GM19043 (cell line): ENCODE measurements around the gene IGSF21.

Experiments
- ATAC-seq: cut with Tn5 transposase; IDR thresholded peaks from one replicate; pipeline ENCODE4 v1.9.1; 2021; ENCODE audit warnings: low read depth; ENCODE audit not compliant: unreplicated experiment

Gene IGSF21

DNA sequence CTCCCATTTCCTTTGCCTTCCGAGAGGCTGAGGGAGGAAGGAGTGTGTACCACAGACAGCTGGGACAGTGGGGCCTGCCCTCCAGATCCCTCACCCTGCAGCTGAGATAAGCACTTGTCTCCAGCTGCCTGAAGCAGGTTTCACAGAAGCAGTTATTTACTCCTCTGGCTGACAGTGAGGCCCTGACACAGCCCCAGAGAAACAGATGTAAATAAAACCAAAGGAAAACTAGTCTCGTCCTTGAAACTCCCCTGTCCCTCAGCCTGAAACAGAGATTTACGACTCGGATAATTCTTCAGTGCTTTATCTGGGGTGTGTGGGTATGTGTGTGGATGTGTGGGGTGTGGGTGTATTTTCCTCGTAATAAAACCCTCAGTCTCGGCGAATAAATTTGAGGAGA is 181.1 kb downstream of the IGSF21 start:
- no peak for ATAC-seq

DNA sequence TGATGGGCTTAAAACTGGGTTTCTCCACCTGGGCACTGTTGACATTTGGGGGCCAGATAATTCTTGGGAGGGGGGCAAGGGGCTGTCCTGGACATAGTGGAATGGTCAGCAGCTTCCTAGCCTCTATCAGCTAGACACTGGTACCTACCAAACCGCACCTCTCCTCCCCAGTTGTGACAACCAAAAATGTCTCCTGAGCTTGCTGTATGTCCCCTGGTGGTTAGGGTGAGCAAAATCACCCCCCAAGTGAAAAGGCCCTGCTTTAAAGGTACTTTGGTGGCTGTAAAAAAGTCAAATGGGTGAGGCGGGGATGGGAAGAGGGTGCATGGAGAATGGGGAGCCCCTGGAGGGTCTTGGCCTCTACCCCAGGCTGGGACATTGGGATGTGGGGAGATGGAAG is 182.0 kb downstream of the IGSF21 start:
- no peak for ATAC-seq

DNA sequence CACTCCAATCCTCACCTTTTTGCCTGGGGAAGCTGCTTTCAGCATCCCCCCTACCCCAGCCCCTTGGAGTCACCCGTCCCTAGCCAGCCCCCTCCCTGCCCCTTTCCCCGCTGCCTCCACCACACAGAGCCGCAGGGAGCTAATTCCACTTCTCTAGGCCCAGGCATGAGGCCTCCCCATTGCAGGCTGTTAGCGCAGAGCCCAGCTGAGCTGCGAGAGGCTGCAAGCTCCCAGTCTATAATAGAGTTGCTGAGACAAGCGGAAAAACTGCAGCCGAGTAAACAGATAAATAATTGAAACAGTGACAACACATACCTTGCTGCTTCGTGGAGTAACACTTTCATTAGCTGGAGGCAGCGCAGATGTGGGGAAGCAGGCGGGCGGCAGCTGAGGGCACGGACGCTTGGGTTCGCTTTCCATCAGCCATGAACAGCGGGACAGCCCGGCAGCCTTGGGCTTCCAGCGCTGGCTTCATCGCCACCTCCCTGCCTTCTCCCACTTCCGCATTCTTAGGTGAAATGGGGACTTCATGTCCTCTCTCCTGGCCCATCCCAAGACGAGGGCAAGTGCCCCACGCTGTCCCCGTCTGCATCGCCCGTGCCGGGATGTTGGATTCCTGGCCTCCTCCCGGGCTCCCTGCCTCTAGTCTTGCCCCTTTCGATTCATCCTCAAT is 183.3 kb downstream of the IGSF21 start:
- ATAC-seq: no peak

DNA sequence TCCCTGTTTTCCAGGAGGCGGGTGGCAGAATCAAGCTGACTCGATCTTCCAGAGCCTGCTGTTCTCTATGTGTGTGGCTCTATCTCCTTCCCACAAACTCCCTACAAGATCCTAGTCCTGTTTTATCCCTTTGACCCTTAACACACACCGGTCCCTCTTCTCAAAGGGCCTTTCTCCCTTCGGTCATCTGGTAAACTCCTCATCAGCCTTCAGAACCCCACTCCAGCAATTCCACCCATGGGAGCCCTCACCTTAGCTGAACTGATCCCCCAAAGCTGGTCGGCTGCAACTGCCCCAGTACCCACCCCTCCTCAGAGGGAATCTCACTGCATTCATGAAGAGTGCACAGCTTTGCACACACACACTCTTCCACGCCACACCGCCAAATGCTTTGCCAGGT is 184.9 kb downstream of the IGSF21 start:
- no peak for ATAC-seq

DNA sequence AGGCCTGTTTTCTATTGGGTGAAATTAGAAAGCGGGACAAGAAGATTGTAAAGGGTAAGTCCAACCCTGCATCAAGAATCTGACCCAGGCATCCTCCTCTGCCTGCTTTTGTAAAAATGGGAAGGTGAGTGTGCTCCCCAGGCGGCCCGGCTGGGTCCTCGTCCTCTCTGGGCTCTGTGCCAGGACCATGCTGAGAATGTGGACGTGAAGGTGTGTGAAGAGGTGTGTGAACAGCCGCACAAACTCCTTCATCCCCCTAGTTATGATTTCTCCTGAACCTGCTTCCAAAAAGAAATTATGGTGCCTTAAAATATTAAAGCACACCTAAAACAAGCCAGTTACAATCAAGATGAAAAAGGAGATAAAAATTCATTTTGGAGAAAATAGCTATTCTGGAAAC is 185.7 kb downstream of the IGSF21 start:
- ATAC-seq: no peak

DNA sequence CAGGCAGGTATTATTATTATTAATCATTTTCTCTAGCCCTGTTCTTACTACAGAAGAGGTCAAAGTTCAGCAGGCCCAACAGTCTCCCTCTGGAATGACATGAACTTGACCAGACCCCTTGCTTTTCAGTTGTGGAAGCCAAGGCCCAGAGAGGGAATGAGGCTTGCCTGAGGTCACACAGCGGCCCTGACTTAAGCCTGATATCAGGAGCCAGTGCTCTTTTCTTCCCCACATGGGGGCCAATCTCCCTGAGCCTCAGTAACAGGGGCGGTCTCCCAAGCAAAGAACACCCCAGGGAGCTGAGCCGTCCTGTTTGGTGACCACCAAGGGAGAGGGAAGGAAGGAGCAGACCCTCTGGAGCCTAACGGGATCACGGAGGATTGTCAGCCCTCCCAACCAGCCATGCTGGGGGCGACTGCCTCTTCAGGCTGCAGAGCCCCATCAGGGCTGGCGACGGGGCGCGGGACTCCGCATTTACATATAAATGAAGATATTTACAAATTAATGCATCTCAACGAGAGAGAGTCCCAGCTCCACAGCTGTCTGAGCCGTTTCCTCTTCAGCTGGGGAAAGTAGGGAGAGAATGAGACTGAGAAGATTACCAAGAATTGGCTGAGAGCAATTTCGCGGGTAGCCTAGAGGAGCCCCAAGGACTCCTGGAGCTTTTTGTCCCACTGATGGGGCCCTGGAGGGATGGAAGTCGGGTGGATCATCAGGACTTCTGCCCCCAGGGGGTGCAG is 187.0 kb downstream of the IGSF21 start:
- no peak for ATAC-seq

DNA sequence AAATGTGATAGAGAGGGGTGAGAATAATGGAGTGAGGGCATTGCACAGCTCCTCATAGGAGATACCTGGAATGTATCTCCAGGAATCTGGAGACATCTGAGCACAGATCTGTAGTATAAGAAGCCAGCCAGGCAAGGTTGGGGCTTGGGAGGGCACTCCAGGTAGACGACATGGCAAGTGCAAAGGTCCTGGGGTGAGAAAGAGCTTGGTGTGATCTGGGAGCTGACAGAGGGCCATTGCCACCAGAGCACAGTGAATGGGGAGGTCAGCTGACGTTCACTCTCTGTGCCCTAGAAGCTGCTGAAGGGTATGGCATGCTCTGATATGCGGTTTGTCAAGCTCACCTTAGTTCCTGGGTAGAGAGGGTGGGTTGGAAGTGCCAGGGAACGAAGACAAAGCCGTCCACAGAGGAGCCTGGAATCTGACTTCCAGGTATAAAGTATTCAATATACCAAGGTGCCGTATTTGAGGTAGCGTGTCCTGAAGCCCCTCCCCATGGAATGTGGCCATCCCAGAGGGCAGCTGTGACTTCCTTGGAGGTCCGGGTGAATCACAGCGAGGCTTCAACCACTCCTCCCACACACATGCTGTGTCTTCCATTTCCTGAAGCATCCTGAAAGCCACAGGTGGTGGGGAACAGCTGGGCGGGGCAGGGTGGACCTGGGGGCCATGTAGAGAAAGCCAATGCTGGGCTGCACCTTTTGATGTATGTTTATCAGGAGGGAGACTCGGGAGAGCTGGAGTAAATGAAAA is 190.5 kb downstream of the IGSF21 start:
- no peak for ATAC-seq

DNA sequence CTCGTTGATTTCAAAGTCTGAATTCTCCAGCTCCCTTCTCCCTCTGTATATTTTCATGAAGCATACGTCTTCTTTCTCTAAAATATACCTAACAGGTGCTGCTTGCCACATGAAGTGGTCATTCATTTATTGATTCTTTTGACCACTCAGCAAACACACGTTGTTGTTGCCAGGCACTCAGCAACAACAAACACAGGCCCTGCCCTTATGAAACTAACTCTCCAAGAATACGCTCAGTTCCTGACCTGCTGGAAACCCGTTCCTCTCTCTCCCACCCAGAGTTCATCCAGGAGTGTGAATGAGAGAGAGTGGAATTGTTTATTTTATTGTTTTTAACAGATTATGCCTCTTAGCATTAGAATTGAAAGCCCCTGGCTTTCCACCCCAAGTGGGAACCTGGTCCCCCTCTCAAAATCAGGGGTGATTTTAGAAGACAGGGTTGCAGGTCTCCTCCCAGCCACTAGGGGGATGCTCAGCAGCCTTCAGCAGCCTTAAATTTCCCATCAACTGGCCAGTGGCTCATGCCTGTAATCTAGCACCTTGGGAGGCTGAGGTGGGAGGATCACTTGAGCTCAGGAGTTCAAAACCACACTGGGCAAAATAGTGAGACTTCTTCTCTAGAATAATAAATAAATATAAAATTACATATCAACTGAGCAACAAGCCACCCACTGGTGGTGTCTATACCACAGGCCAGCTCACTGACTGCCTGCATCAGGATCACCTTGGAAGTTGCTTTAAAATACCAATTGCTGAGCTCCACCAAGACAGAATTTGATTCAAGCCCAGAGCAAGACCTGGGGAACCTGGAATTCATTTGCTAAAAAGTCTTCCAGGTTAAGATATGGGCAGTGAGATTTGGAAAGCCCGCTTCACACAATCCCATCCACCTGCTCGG is 192.1 kb downstream of the IGSF21 start:
- no peak for ATAC-seq

DNA sequence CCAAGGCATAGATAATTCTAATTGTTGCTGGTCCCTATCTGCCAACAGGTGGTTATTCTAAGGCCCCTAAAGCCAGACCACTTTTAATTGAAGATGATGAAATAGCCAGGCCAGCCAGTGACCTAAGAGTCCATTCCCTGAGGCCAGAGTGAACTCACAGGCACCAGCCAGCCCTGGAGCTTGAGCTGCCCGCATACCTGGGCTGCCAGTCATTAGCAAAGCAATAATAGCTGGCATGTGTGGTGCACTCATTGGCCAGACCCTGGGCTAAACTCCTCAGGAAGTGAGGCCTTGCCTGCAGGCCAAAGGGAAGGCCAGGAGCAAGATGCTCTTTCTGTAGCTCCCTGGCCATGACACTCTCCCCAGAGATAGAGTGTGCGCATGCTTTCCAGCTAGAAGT is 192.8 kb downstream of the IGSF21 start:
- ATAC-seq: no peak

DNA sequence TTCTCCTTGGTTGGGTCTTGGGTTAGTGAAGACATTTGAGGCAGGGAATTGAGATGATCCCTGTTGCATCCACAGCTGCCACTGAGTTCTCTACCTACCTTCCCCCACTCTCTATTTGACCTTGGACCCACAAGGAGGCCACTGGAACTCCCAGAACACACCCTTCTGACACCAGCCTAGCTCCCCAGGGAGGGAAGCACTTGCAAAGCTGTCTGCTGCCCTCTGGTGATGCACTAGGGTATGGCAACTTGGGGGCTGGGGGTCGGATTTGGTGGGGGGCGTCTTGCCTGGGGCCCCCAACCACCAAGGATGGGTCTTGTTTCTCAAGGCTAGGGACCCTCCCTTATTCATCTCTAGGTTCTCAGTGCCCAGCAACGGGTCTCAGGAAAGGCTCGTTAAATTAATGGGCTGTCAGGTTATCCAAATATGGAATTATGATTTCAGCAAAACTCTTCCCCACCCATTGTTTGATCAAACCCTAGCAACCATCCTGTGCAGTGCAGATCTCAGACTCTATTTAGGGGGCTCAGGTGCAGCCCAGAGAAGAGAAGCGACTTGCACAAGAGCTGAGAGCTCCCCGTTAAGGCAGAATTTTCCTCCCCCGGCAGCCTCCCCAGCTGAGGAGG is 195.3 kb downstream of the IGSF21 start:
- no peak for ATAC-seq

DNA sequence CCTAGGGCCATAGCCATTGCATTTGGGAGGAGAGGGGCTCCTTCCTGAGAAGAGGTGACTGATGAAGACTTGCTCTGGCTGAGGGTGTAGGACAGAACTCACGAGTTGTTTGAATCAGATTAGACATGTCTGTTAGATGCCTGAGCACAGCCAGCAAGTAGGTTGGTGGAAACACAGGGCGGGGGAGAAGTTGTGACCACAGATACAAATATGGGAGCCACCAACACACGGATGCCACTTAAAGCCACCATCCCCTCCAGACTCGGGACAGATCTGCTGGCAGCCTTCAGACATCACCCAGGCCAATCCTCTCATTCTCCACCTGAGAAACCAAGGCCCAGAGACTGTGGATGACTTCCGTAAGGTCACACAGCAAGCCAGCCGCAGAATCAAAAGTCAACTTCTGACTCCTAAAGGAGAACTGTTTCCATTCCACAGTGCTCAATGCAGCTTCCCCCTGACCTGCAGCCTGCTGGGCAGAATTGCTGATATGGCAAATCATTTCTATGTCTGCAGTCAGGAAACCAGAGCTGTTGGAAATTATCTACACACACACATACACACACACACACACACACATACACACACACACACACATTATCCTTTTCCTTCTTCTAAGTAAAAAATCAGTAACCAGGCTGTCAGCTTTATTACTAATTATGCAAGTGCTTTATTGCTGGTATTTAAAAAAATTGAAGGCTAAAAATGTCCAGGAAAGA is 196.7 kb downstream of the IGSF21 start:
- no peak for ATAC-seq

DNA sequence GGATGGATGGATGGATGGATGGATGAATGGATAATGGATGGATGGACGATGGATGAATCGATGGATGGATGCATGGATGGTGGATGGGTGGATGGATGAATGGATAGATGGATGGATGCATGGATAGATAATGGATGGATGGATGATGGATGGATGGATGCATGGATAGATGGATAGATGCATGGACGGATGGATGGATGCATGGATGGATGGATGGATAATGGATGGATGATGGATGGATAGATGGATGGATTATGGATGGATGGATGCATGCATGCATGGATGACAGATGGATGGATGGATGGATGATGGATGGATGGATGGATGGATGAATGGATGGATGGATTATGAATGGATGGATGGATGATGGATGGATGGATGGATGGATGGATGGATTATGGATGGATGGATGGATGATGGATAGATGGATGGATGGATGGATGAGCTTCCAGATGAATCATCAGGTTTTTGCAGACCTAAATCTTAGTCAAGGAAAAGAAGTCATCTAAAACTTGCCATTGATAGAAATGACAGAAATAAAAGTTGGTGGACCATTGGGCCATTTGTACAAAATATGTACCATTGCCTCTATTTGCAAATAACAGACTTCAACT is 197.7 kb downstream of the IGSF21 start:
- no peak for ATAC-seq

DNA sequence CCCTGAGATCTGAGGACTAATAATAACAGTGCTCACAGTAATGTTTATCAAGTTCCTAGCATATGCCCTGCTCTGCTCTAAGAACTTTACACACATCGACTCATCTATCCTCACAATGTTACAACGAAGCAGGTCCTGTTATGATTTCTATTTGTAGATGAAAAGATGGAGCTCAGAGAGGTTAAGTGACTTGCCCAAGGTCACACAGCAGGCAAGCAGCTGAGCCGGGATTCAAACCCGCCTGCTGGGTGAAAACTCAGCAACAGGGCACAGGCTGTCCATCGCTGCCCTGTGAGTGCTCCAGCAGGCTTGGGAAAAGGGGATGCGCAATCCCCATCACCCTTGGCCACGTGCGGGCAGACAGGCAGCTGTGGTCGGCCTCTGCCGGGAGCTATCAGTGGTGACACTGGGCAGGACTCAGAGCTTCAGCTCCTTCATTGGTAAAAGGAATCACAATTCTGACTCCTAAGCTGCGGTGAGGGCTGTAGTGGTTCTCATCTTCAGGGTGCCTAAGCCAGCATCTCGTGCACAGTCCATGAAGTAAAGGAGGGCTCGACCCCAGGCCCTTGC is 199.8 kb downstream of the IGSF21 start:
- no peak for ATAC-seq

DNA sequence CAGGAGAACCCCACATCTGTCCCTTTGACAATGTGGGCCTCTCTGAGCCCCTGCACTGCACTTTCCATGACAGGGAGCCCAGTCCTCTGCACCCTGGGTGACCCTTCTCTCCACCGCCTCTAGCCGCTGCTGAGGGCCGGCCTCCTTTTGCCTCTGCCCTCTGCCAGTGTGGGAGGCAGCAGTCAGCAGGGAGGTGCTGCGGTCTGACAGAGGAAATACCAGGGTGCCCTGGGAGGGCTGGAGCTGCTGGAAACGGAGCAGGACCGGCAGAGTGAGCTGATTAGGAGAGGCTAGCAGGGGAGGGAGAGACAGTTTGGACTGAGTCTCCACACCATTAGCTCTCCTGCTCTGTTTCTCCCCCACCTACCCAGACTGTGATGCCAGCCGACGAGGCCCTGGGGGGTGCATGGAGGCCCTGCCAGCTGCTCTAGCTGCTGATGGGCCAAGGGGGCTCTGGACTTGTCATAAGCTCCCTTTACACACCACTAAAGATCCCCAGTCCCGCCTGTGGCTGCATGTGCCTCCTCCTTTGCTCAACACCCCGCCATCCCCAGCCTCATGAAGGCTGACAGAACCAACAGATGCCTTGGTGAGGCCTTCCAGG is 202.1 kb downstream of the IGSF21 start:
- no peak for ATAC-seq

DNA sequence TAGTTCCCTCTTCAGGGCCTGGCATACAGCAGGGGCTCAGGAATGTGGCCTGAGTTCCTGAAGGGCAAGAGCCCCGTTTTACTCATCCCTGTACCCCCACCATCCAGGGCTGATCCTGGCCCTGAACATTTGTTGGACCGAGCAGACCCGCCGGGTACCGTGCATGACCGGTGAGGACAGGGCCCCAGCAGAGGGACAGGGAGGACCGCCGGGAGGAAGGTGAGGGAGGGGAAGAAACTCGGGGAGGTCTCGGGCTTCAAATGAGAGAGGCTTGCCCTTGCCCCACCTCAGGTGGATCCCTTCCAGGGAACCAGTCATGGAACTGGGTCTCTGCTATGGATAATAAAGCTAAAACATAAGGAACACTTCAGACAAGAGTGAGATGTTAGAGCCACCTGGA is 205.4 kb downstream of the IGSF21 start:
- no peak for ATAC-seq

DNA sequence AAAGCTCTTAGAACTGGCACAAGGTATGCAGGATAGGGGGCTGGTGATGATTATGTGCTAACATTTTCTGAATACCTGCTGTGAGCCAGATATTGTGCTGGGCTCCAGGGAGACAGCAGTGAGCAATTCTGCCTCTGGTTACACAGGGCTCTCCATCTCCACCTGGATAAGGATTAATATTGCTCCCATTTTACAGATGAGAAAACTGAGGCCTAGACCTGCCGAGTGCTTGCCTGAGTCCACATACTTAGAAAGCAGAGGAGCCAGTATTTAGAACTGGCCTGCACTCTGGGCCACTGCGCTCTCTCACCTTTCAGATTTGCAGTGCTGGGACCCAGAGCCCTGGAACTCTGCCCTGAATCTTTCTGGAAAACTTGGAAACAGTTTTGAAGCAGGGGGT is 205.9 kb downstream of the IGSF21 start:
- ATAC-seq: no peak

DNA sequence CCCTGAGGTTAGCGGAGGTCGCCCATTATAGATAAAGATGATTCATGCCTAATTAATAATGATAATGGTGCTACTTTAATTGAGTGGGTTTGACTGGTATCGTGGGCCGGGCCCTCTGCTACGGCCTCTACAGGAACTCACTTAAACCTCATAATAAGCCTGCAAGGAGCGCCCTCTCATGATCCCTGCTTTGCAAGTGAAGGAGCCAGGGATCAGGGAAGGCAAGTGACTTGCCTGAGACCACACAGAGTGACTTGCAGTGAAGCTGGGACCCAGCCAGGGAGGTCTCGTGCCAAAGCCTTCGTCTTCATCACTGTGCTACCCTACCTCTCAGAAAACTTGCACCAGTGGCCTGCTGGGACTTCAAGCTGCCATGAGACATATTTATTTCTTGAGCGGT is 206.8 kb downstream of the IGSF21 start:
- ATAC-seq: no peak

DNA sequence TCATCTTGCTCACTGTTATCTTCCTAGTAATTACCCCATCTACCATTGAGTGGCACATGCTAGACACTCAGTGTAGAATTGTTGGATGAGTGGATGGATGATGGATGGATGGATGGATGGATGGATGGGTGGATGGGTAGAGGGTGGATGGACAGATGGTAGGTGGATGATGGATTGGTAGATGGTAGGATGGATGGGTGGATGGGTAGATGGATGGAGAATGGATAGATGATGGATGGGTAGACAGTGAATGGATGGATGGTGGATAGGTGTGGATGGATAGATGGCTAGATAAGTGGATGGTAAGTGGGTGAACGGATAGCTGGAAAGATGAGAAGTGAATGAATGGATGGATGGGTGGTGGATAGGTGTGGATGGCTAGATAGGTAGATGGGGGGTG is 207.9 kb downstream of the IGSF21 start:
- ATAC-seq: no peak
